CD4-positive, alpha-beta T cell treated with Interleukin-15 for 4 hours (primary cell): ENCODE results near the gene ANO9.

Experiments
- DNase-seq: peaks from one replicate; pipeline ENCODE4 v3.0.0-alpha.2; 2020; ENCODE audit warnings: low spot score

The ANO9 gene

GRCh38 chr11:368414-369335 lies 73.1 kb downstream of the ANO9 start:
- no peak for DNase-seq

DNA sequence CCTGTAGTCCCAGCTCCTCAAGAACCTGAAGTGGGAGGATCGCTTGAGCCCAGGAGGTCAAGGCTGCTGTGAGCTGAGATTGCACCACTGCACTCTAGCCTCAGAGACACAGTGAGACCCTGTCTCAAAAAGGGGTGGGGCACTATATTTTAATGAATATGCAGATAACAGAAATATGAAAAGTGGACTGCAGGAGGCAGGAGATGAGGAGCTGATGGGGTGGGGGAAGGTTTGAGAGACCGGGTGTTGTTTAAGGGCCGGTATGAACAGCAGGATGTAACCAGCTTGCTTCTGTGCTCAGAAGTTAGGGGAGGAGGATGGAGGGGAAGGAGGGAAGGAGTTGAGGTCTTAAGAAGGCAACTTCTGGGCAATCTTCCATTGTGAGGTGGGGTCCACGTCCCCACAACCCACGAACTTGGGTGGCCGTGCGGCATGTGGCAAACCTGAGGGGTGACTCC lies 73.8 kb downstream of the ANO9 start:
- no peak for DNase-seq
